Trophoblast cell (in vitro differentiated cells and primary cell): ENCODE data around the gene KCTD14.
A peak's percentile ranks its signal among the peaks of the same experiment; 100 is the strongest.

Experiments
- DNase-seq, 2 donors: peaks; one replicate each; pipeline ENCODE4 v3.0.0-alpha.2; 2016
- H2AFZ ChIP-seq: 2 replicates; pipeline ENCODE4 v1.6.1; 2013; ENCODE audit warnings: low read length, moderate library complexity, mild to moderate bottlenecking; ENCODE audit not compliant: insufficient read depth, poor library complexity
- H2AK5ac ChIP-seq: 2 replicates; pipeline ENCODE4 v1.6.1; 2013; ENCODE audit warnings: mild to moderate bottlenecking, low read length
- H2BK120ac ChIP-seq: 2 replicates; pipeline ENCODE4 v1.6.1; 2013; ENCODE audit warnings: low read length, mild to moderate bottlenecking, moderate library complexity; ENCODE audit not compliant: insufficient read depth, poor library complexity
- H2BK12ac ChIP-seq: 2 replicates; pipeline ENCODE4 v1.6.1; 2013; ENCODE audit warnings: mild to moderate bottlenecking, low read length, moderate library complexity
- H2BK5ac ChIP-seq: 2 replicates; pipeline ENCODE4 v1.6.1; 2013; ENCODE audit warnings: low read length, low read depth, moderate library complexity, mild to moderate bottlenecking; ENCODE audit not compliant: poor library complexity
- H3K14ac ChIP-seq: 2 replicates; pipeline ENCODE4 v1.6.1; 2013; ENCODE audit warnings: mild to moderate bottlenecking, low read length
- H3K18ac ChIP-seq: 2 replicates; pipeline ENCODE4 v1.6.1; 2013; ENCODE audit warnings: mild to moderate bottlenecking, low read length
- H3K23ac ChIP-seq: 2 replicates; pipeline ENCODE4 v1.6.1; 2013; ENCODE audit warnings: low read length
- H3K27ac ChIP-seq: 2 replicates; pipeline ENCODE4 v1.5.1; 2013; ENCODE audit warnings: low read depth, mild to moderate bottlenecking, inconsistent platforms, low read length, moderate library complexity
- H3K27me3 ChIP-seq: 2 replicates; pipeline ENCODE4 v1.6.1; 2013; ENCODE audit warnings: inconsistent platforms, mild to moderate bottlenecking, low read length, moderate library complexity; ENCODE audit not compliant: insufficient read depth
- H3K36me3 ChIP-seq, 2 experiments: 1 replicate in 1 of 2; 2 replicates in 1 of 2; pipeline ENCODE4 v1.6.1; 2013; ENCODE audit warnings: low read length in 2 of 2, mild to moderate bottlenecking in 2 of 2, moderate library complexity in 1 of 2; ENCODE audit not compliant: insufficient read depth in 2 of 2, control insufficient read depth in 1 of 2
- H3K4ac ChIP-seq: 2 replicates; pipeline ENCODE4 v1.6.1; 2013; ENCODE audit warnings: low read depth, mild to moderate bottlenecking, low read length, moderate library complexity
- H3K4me1 ChIP-seq, 2 experiments: 1 replicate in 1 of 2; 2 replicates in 1 of 2; pipeline ENCODE4 v1.6.1; 2013; ENCODE audit warnings: low read length in 2 of 2, mild to moderate bottlenecking in 2 of 2, moderate library complexity in 1 of 2; ENCODE audit not compliant: insufficient read depth in 2 of 2, control insufficient read depth in 1 of 2
- H3K4me2 ChIP-seq: 2 replicates; pipeline ENCODE4 v1.6.1; 2013; ENCODE audit warnings: inconsistent platforms, mild to moderate bottlenecking, low read length, moderate library complexity
- H3K4me3 ChIP-seq: 2 replicates; pipeline ENCODE4 v1.5.1; 2013; ENCODE audit warnings: mild to moderate bottlenecking, low read depth, low read length, inconsistent platforms
- H3K79me1 ChIP-seq: one replicate; pipeline ENCODE4 v1.6.1; 2013; ENCODE audit warnings: low read length
- H3K79me2 ChIP-seq: 2 replicates; pipeline ENCODE4 v1.6.1; 2013; ENCODE audit warnings: low read length, mild to moderate bottlenecking; ENCODE audit not compliant: control insufficient read depth, insufficient read depth, poor library complexity
- H3K9ac ChIP-seq: 2 replicates; pipeline ENCODE4 v1.6.1; 2013; ENCODE audit warnings: mild to moderate bottlenecking, low read length
- H3K9me3 ChIP-seq: 2 replicates; pipeline ENCODE4 v1.6.1; 2013; ENCODE audit warnings: low read depth, mild to moderate bottlenecking, control low read depth, inconsistent platforms, low read length; ENCODE audit not compliant: insufficient read depth
- H4K12ac ChIP-seq: 2 replicates; pipeline ENCODE4 v1.6.1; 2013; ENCODE audit warnings: low read depth, mild to moderate bottlenecking, low read length, moderate library complexity
- H4K8ac ChIP-seq: 2 replicates; pipeline ENCODE4 v1.6.1; 2013; ENCODE audit warnings: low read depth, mild to moderate bottlenecking, low read length, moderate library complexity
- H4K91ac ChIP-seq: one replicate; pipeline ENCODE4 v1.6.1; 2013; ENCODE audit warnings: low read depth, mild to moderate bottlenecking, low read length, moderate library complexity
- WGBS: extraction: QIAGEN DNeasy Blood & Tissue Kit; methylation state at CpG from one replicate; pipeline ENCODE4 v1.1.7; 2013; ENCODE audit warnings: missing lambda C conversion rate; ENCODE audit not compliant: insufficient read length, insufficient coverage; ENCODE audit errors: extremely low coverage; 5-methylcytosine and 5-hydroxymethylcytosine counted together

The KCTD14 gene

GRCh38 chr11:78034623-78035022, 11.5 kb upstream of the KCTD14 start:
- no peak overlapping the region for H4K12ac ChIP-seq
- H4K8ac ChIP-seq, result no peak overlapping the region
- peak overlapping the region; percentile 4 for H4K91ac ChIP-seq
- H3K4ac ChIP-seq, result no peak overlapping the region
- H3K9ac ChIP-seq, result no peak overlapping the region
- H2BK5ac ChIP-seq, result no peak overlapping the region
- no peak overlapping the region for H3K23ac ChIP-seq
- H3K27ac ChIP-seq, result no peak overlapping the region
- H2BK120ac ChIP-seq, result no peak overlapping the region
- no peak overlapping the region for H2BK12ac ChIP-seq
- no peak overlapping the region for H3K14ac ChIP-seq
- DNase-seq, result no peak
- no peak overlapping the region for H3K4me2 ChIP-seq
- H3K4me3 ChIP-seq, result no peak overlapping the region
- H3K18ac ChIP-seq, result no peak overlapping the region
- no peaks in the 10 kb centered on the region for H3K9me3 ChIP-seq
- H3K79me1 ChIP-seq, result peaks cover 16% of the 10 kb centered on the region
- no peaks in the 10 kb centered on the region for H3K36me3 ChIP-seq
- H2AK5ac ChIP-seq, result no peak overlapping the region
- H2AFZ ChIP-seq, result no peak overlapping the region
- H3K79me2 ChIP-seq, result peaks cover 3% of the 10 kb centered on the region
- no peaks in the 10 kb centered on the region for H3K27me3 ChIP-seq
- peaks cover 18 to 26% of the 10 kb centered on the region in 2 experiments for H3K4me1 ChIP-seq
- WGBS, result no CpG with 5 or more reads among the region's 10 CpGs

DNA sequence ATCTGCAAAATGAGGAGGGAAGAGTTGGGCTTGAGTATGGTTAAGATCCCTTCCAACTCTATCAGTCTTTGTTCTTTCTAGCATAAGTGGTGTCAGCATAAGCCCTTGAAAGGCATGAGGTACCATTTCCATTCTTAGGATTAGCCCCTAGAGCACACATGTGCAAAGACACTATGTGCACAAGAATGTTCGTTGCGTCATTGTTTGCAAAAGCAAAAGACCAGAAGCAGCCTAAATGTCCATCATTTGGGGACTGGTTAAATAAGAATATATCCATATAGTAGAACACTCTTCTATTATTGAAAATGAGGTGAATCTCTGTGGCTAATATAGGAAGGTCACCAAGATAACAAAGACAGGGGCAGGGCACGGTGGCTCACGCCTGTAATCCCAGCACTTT, 10.0 kb upstream of the KCTD14 start:
- Histone ChIP-seq H4K12ac (no peak overlapping the region), H3K4me2 (no peak overlapping the region), H2AFZ (no peak overlapping the region), H3K27ac (no peak overlapping the region), H3K9me3 (no peaks in the 10 kb centered on the region), H3K9ac (no peak overlapping the region), H3K23ac (no peak overlapping the region), H2BK120ac (no peak overlapping the region), H3K36me3 (no peaks in the 10 kb centered on the region), H3K4me1 (peaks cover 25 to 32% of the 10 kb centered on the region in 2 experiments), H3K4me3 (no peak overlapping the region), H3K18ac (no peak overlapping the region), H3K14ac (no peak overlapping the region), H4K8ac (no peak overlapping the region), H3K79me1 (peaks cover 22% of the 10 kb centered on the region), H4K91ac (no peak overlapping the region), H3K4ac (no peak overlapping the region), H2BK5ac (peak overlapping the region; percentile 19), H3K27me3 (no peaks in the 10 kb centered on the region), H2BK12ac (no peak overlapping the region), H2AK5ac (no peak overlapping the region), H3K79me2 (peaks cover 3% of the 10 kb centered on the region)
- no peak for DNase-seq
- WGBS, result no CpG with 5 or more reads among the region's 4 CpGs

- no peak overlapping the region for H2AFZ ChIP-seq
- H3K9me3 ChIP-seq, result no peaks in the 10 kb centered on the region
- H3K18ac ChIP-seq, result no peak overlapping the region
- peak overlapping the region; percentile 68 for H2BK5ac ChIP-seq
- no peak for DNase-seq
- H3K27me3 ChIP-seq, result no peaks in the 10 kb centered on the region
- peak overlapping the region; percentile 81 for H2BK12ac ChIP-seq
- no peak overlapping the region for H3K4ac ChIP-seq
- H3K27ac ChIP-seq, result no peak overlapping the region
- peaks cover 3% of the 10 kb centered on the region for H3K79me2 ChIP-seq
- peak overlapping the region; percentile 78 for H2BK120ac ChIP-seq
- no peaks in the 10 kb centered on the region for H3K36me3 ChIP-seq
- peaks cover 28% of the 10 kb centered on the region for H3K79me1 ChIP-seq
- peak overlapping the region; percentile 88 for H4K91ac ChIP-seq
- no peak overlapping the region for H3K9ac ChIP-seq
- H3K23ac ChIP-seq, result no peak overlapping the region
- no peak overlapping the region for H4K12ac ChIP-seq
- H2AK5ac ChIP-seq, result peak overlapping the region; percentile 93
- H3K4me2 ChIP-seq, result no peak overlapping the region
- H3K4me3 ChIP-seq, result no peak overlapping the region
- H4K8ac ChIP-seq, result peak overlapping the region; percentile 17
- H3K4me1 ChIP-seq, result peaks cover 22 to 31% of the 10 kb centered on the region in 2 experiments
- peak overlapping the region; percentile 58 for H3K14ac ChIP-seq
Observed at GRCh38 chr11:78032090-78032489, 9.0 kb upstream of the KCTD14 start.

DNA sequence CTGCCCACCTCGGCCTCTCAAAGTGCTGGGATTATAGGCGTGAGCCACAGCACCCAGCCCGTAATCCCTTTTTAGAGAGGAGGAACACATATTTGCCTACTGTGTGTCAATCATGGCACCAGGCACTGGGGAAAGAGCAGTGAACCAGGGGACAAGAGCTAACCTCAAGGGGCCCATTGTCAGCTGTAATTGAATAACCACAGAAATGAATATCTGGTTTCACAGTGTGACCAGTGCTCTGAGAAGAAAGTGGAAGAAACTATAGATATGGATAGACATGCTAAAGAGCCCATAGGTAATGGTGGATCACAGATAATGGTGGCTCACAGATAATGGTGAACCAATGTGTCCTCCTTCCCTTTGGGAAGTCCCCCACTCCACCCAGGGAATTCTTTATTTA, 8.6 kb upstream of the KCTD14 start:
- no peak for DNase-seq
- peaks cover 29% of the 10 kb centered on the region for H3K79me1 ChIP-seq
- H3K4me2 ChIP-seq, result no peak overlapping the region
- no CpG with 5 or more reads among the region's 3 CpGs for WGBS
- no peaks in the 10 kb centered on the region for H3K36me3 ChIP-seq
- peak overlapping the region; percentile 93 for H2AK5ac ChIP-seq
- no peak overlapping the region for H3K4me3 ChIP-seq
- no peak overlapping the region for H3K4ac ChIP-seq
- H4K8ac ChIP-seq, result no peak overlapping the region
- H3K4me1 ChIP-seq, result peaks cover 18 to 28% of the 10 kb centered on the region in 2 experiments
- no peak overlapping the region for H2BK120ac ChIP-seq
- H2BK5ac ChIP-seq, result peak overlapping the region; percentile 68
- H3K27me3 ChIP-seq, result no peaks in the 10 kb centered on the region
- H3K9ac ChIP-seq, result no peak overlapping the region
- no peak overlapping the region for H2AFZ ChIP-seq
- H3K14ac ChIP-seq, result peak overlapping the region; percentile 58
- H3K79me2 ChIP-seq, result peaks cover 3% of the 10 kb centered on the region
- H3K18ac ChIP-seq, result no peak overlapping the region
- peak overlapping the region; percentile 88 for H4K91ac ChIP-seq
- no peaks in the 10 kb centered on the region for H3K9me3 ChIP-seq
- H3K23ac ChIP-seq, result no peak overlapping the region
- H4K12ac ChIP-seq, result no peak overlapping the region
- no peak overlapping the region for H3K27ac ChIP-seq
- peak overlapping the region; percentile 81 for H2BK12ac ChIP-seq
